Occipital lobe (tissue), 3 donors: Measurements from ENCODE around the gene C11orf52. TPM values are rescaled to one million over a fixed set of nuclear protein-coding genes. Genes with fewer than 3 reads are reported as not detected.

Experiments used
- DNase-seq: peaks from one replicate; lab custom pipeline; 2025; lab: John Stamatoyannopoulos, UW
- small RNA-seq: library from RNA; depleted of rRNA; stranded (forward); fragments of <200 nt; gene quantifications from one replicate; pipeline ENCODE3, GENCODE V24; 2014
- total RNA-seq: library from RNA; depleted of rRNA; stranded (reverse); fragments of >200 nt; gene quantifications from one replicate; pipeline ENCODE4 v1.2.3, GENCODE V29; 2014

The C11orf52 gene
- total RNA-seq, 1 donor from 2014 or later = not detected

GRCh38 chr11:111975076-111975806 is 56.5 kb downstream of the C11orf52 start:
- DNase-seq = no peak

GRCh38 chr11:111976119-111976766 is 57.5 kb downstream of the C11orf52 start:
- DNase-seq = no peak

Small RNAs within 50 kb of the gene (small RNA-seq; reads per million reads assigned to genes)
- gene C11orf52 (not detected), gene RNA5SP351 (not detected), gene RPL37AP8 (0.12 reads per million)

Other genes with a start within 250 kb of the C11orf52 start
- 17.9 TPM for gene PPP2R1B, start 152.5 kb upstream of the C11orf52 start, total RNA-seq
- gene ALG9, start 47.3 kb upstream of the C11orf52 start, total RNA-seq = 95.6 TPM
- gene FDXACB1, start 39.7 kb upstream of the C11orf52 start, total RNA-seq = 12.8 TPM
- gene CFAP68, start 39.4 kb upstream of the C11orf52 start, total RNA-seq = 6.9 TPM
- gene CRYAB, start 7.1 kb upstream of the C11orf52 start, total RNA-seq = 10.3 TPM
- 0.31 TPM for gene HSPB2, start 6.2 kb upstream of the C11orf52 start, total RNA-seq
- 78.5 TPM for gene DIXDC1, start 18.4 kb downstream of the C11orf52 start, total RNA-seq
- gene DLAT, start 106.5 kb downstream of the C11orf52 start, total RNA-seq = 46.5 TPM
- gene PIH1D2, start 155.1 kb downstream of the C11orf52 start, total RNA-seq = 2.0 TPM
- gene NKAPD1, start 155.4 kb downstream of the C11orf52 start, total RNA-seq = 52.6 TPM
- gene TIMM8B, start 167.8 kb downstream of the C11orf52 start, total RNA-seq = 57.4 TPM
- 73.6 TPM for gene SDHD, start 168.0 kb downstream of the C11orf52 start, total RNA-seq
- gene IL18, start 245.2 kb downstream of the C11orf52 start, total RNA-seq = 2.0 TPM
- gene TEX12, start 248.5 kb downstream of the C11orf52 start, total RNA-seq = not detected